ENCODE data around the gene EWSR1.

The EWSR1 gene

DNA sequence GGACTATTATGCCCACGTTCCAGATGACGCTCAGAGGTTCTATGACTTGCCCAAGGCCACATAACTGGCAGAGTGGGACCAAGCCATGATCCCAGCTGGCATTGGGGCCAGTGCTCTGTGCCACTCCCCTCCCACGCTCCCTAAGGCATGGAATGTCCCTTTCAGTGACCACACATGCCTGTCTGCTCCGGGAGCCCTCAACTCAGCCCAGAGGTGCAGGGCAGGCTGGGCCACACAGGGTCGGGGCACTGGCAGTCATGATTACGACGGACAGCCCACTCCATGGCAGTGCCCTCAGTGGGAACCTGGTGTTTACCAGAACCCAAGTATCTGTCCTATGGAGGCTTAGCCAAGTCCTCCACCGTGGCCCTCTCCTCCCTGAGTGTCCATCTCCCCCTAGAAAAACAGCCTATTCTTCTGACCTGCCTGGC is 10.3 kb upstream of the EWSR1 start:
- ChIA-PET POLR2A (no interaction called here), CTCF (interaction anchor here (0.9 to 1.5 kb wide), 2 partner anchors 9 to 13 kb away, joined by 3 to 4 read pairs; no protein-coding TSS in a partner anchor)
- Histone ChIP-seq H3K4me3 (ENCODE audit: control insufficient read depth in 1 of 7, extremely low read depth in 1 of 7, insufficient read depth in 4 of 7, low read depth in 2 of 7, low read length in 6 of 7) (no peak overlapping the region), H3K27ac (ENCODE audit: insufficient read depth in 1 of 2, low read depth in 1 of 2, low read length in 2 of 2, poor library complexity in 1 of 2, severe bottlenecking in 2 of 2) (no peak overlapping the region), H3K27me3 (replicated peaks in 2 of 5; ENCODE audit: control insufficient read depth in 4 of 5, insufficient read depth in 5 of 5, low read length in 4 of 5) (no peaks in the 10 kb centered on the region), H3K4me1 (ENCODE audit: control extremely low read depth in 1 of 4, control insufficient read depth in 4 of 4, insufficient read depth in 4 of 4, low read length in 3 of 4) (no peaks in the 10 kb centered on the region), H3K9me3 (ENCODE audit: control extremely low read depth in 1 of 5, control insufficient read depth in 4 of 5, insufficient read depth in 2 of 5, low read depth in 1 of 5, low read length in 4 of 5) (no peaks in the 10 kb centered on the region), H3K36me3 (ENCODE audit: control insufficient read depth in 4 of 4, insufficient read depth in 4 of 4, low read length in 3 of 4) (peaks cover 9 to 75% (median 34%) of the 10 kb centered on the region in 4 experiments)
- DNase-seq: no peak
- 83% methylated on average over 6 of the region's 8 CpGs for WGBS (ENCODE audit: insufficient coverage)

DNA sequence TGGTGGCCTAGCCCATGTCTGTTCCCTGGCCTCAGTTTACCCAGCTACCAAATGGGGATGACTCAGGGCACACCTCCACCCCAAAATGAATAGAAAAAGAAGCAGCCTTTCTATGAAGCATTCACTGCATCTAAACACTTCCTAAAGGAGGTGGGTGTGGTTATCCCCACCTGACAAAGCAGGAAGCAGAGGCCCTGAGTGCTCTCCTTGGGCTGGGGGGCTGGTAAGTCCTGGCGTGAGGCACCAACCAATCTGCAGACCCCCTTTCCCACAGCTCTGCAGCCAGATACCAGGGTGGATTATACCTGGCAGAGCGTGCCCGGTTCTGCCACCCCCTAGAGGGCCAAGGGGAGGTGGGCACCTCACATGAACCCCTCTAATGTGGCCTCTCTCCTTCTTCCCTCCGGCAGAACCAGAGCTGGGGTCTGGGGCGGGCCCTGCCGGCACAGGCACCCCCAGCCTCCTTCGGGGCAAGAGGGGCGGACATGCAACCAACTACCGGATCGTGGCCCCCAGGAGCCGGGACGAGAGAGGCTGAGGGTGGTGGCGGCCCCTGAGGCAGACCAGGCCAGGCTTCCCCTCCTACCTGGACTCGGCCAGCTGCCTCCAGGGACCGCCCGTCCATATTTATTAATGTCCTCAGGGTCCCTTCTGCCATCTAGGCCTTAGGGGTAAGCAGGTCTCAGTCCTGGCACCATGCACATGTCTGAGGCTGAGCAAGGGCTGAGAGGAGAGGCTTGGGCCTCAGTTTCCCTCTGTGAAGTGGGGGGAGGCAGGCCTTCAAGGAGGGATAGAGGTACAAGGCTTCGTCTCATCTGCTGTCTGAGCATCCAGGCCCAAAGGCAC is 9.4 kb upstream of the EWSR1 start:
- 97% methylated on average over 17 of the region's 17 CpGs for WGBS (ENCODE audit: insufficient coverage)
- H3K9me3 ChIP-seq (ENCODE audit: control extremely low read depth in 1 of 5, control insufficient read depth in 4 of 5, insufficient read depth in 2 of 5, low read depth in 1 of 5, low read length in 4 of 5): no peaks in the 10 kb centered on the region
- POLR2A ChIA-PET: no interaction called here
- no peaks in the 10 kb centered on the region for H3K4me1 ChIP-seq (ENCODE audit: control extremely low read depth in 1 of 4, control insufficient read depth in 4 of 4, insufficient read depth in 4 of 4, low read length in 3 of 4)
- H3K4me3 ChIP-seq (ENCODE audit: control insufficient read depth in 1 of 7, extremely low read depth in 1 of 7, insufficient read depth in 4 of 7, low read depth in 2 of 7, low read length in 6 of 7): no peak overlapping the region
- no peak overlapping the region for H3K27ac ChIP-seq (ENCODE audit: insufficient read depth in 1 of 2, low read depth in 1 of 2, low read length in 2 of 2, poor library complexity in 1 of 2, severe bottlenecking in 2 of 2)
- H3K27me3 ChIP-seq (replicated peaks in 2 of 5; ENCODE audit: control insufficient read depth in 4 of 5, insufficient read depth in 5 of 5, low read length in 4 of 5): no peaks in the 10 kb centered on the region
- DNase-seq: no peak
- peaks cover 9 to 71% (median 34%) of the 10 kb centered on the region in 4 experiments for H3K36me3 ChIP-seq (ENCODE audit: control insufficient read depth in 4 of 4, insufficient read depth in 4 of 4, low read length in 3 of 4)
- CTCF ChIA-PET: interaction anchor here (0.9 to 1.5 kb wide), 3 partner anchors 8 to 14 kb away, joined by 3 to 4 read pairs (median 3); no protein-coding TSS in a partner anchor

- CTCF ChIA-PET: interaction anchor here (1.3 to 1.5 kb wide), 2 partner anchors 8 to 11 kb away, joined by 3 to 4 read pairs; no protein-coding TSS in a partner anchor
- no peaks in the 10 kb centered on the region for H3K27me3 ChIP-seq (replicated peaks in 2 of 5; ENCODE audit: control insufficient read depth in 4 of 5, insufficient read depth in 5 of 5, low read length in 4 of 5)
- no peaks in the 10 kb centered on the region for H3K9me3 ChIP-seq (ENCODE audit: control extremely low read depth in 1 of 5, control insufficient read depth in 4 of 5, insufficient read depth in 2 of 5, low read depth in 1 of 5, low read length in 4 of 5)
- H3K36me3 ChIP-seq (ENCODE audit: control insufficient read depth in 4 of 4, insufficient read depth in 4 of 4, low read length in 3 of 4): peaks cover 7 to 71% (median 31%) of the 10 kb centered on the region in 4 experiments
- WGBS (ENCODE audit: insufficient coverage): 88% methylated on average over 9 of the region's 11 CpGs
- no peak overlapping the region for H3K4me3 ChIP-seq (ENCODE audit: control insufficient read depth in 1 of 7, extremely low read depth in 1 of 7, insufficient read depth in 4 of 7, low read depth in 2 of 7, low read length in 6 of 7)
- no peak for DNase-seq
- no peaks in the 10 kb centered on the region for H3K4me1 ChIP-seq (ENCODE audit: control extremely low read depth in 1 of 4, control insufficient read depth in 4 of 4, insufficient read depth in 4 of 4, low read length in 3 of 4)
- H3K27ac ChIP-seq (ENCODE audit: insufficient read depth in 1 of 2, low read depth in 1 of 2, low read length in 2 of 2, poor library complexity in 1 of 2, severe bottlenecking in 2 of 2): no peak overlapping the region
- POLR2A ChIA-PET: no interaction called here
Measured at GRCh38 chr22:29259253-29259899, 8.7 kb upstream of the EWSR1 start.

DNA sequence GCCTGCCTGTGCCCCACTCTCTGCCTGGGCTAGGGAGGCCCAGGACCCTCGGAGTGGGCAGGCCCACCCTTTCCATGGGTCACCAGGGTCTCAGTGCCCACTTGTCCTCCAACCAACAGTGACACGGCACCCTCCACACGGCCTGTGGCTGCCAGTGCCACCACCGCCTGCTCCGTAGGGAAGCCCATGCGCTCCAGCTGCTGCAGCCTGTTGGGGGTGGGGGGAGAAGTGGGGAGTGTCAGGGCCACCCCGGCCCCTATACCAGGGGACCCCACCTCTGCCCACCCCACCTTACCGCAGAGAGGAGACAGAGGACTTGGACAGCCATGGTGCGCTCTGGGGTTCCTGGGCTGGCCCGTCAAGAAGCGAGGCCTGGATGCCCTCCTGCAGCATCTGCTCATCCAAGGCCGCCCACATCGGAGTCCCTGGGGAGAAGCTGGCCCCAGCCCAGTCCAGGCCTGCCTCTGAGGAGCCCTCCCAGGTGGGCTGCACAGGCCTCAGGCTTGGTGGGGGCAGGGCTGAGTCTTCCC is 8.0 kb upstream of the EWSR1 start:
- POLR2A ChIA-PET: no interaction called here
- no peaks in the 10 kb centered on the region for H3K9me3 ChIP-seq (ENCODE audit: control extremely low read depth in 1 of 5, control insufficient read depth in 4 of 5, insufficient read depth in 2 of 5, low read depth in 1 of 5, low read length in 4 of 5)
- no peak overlapping the region for H3K27ac ChIP-seq (ENCODE audit: insufficient read depth in 1 of 2, low read depth in 1 of 2, low read length in 2 of 2, poor library complexity in 1 of 2, severe bottlenecking in 2 of 2)
- no peaks in the 10 kb centered on the region for H3K4me1 ChIP-seq (ENCODE audit: control extremely low read depth in 1 of 4, control insufficient read depth in 4 of 4, insufficient read depth in 4 of 4, low read length in 3 of 4)
- H3K36me3 ChIP-seq (ENCODE audit: control insufficient read depth in 4 of 4, insufficient read depth in 4 of 4, low read length in 3 of 4): peaks cover 7 to 66% (median 34%) of the 10 kb centered on the region in 4 experiments
- DNase-seq: no peak
- CTCF ChIA-PET: no interaction called here
- no peak overlapping the region for H3K4me3 ChIP-seq (ENCODE audit: control insufficient read depth in 1 of 7, extremely low read depth in 1 of 7, insufficient read depth in 4 of 7, low read depth in 2 of 7, low read length in 6 of 7)
- WGBS (ENCODE audit: insufficient coverage): 99% methylated on average over 7 of the region's 13 CpGs
- no peaks in the 10 kb centered on the region for H3K27me3 ChIP-seq (replicated peaks in 2 of 5; ENCODE audit: control insufficient read depth in 4 of 5, insufficient read depth in 5 of 5, low read length in 4 of 5)

DNA sequence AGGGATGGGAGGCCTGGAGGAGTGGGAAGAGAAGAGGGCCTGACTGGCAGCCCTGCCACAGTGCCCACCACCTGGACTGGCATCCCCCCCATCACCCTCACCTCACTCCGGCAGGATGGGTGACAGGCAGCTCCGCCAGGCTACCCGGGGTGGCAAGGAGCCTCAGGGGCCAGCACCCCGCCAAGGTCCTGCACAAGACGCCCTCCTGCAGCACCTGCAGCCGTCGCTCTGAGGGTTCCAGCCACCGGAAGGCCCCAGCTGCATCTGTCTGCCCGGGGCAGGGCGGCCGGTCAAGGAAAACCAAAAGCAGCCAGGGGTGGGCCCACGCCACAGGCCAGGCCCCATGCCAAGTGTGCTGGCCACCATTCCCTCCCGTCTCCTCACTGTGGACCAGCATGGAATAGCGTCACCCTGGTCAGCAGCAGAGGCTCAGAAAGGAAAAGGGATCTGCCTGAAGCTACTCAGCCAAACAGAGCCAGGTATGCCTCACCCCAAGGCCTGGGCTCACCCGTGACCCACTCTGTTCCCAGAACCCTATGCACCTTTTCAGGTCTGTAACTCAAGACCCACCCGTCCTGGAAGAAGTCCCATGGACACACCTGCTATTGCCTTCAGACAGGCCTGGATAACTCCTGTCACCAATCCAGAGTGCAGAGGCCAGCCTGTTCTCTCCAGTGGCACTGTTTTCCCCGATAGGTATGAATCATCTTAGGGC is 7.3 kb upstream of the EWSR1 start:
- peaks cover 4 to 66% (median 36%) of the 10 kb centered on the region in 4 experiments for H3K36me3 ChIP-seq (ENCODE audit: control insufficient read depth in 4 of 4, insufficient read depth in 4 of 4, low read length in 3 of 4)
- ChIA-PET CTCF (interaction anchor here (1.2 kb wide), 1 partner anchor 13 kb away, joined by 3 read pairs; no protein-coding TSS in a partner anchor), POLR2A (no interaction called here)

DNA sequence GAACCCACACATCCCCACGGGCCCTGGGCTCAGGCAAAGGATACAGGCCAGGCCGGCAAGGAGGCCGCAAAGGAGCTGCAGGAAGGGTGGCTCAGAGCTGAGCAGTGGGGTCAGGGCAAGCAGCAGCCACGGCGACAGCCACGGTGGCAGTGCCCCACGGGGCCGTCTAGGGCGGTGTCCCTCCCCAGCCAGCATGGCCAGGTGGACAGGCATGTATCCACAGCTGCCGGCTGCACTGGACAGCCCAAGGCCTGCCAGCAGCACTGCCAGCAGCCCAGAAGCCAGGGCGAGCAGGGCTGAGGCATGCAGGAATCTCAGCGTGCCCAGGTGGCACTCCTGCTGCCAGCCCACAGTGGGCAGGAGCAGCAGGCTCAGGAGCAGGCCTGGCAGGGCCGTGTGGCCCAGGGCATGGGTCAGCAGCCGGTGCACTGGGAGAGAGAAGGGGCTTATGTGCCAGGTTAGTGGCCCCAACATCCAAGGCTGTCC is 4.2 kb upstream of the EWSR1 start:
- WGBS (ENCODE audit: insufficient coverage): 93% methylated on average over 2 of the region's 14 CpGs
- Histone ChIP-seq H3K36me3 (ENCODE audit: control insufficient read depth in 4 of 4, insufficient read depth in 4 of 4, low read length in 3 of 4) (peaks cover 2 to 44% (median 32%) of the 10 kb centered on the region in 4 experiments), H3K9me3 (ENCODE audit: control extremely low read depth in 1 of 5, control insufficient read depth in 4 of 5, insufficient read depth in 2 of 5, low read depth in 1 of 5, low read length in 4 of 5) (no peaks in the 10 kb centered on the region), H3K4me1 (ENCODE audit: control extremely low read depth in 1 of 4, control insufficient read depth in 4 of 4, insufficient read depth in 4 of 4, low read length in 3 of 4) (peaks cover 2 to 22% (median 13%) of the 10 kb centered on the region in 4 experiments), H3K27ac (ENCODE audit: insufficient read depth in 1 of 2, low read depth in 1 of 2, low read length in 2 of 2, poor library complexity in 1 of 2, severe bottlenecking in 2 of 2) (no peak overlapping the region), H3K27me3 (replicated peaks in 2 of 5; ENCODE audit: control insufficient read depth in 4 of 5, insufficient read depth in 5 of 5, low read length in 4 of 5) (no peaks in the 10 kb centered on the region), H3K4me3 (ENCODE audit: control insufficient read depth in 1 of 7, extremely low read depth in 1 of 7, insufficient read depth in 4 of 7, low read depth in 2 of 7, low read length in 6 of 7) (no peak overlapping the region)
- ChIA-PET POLR2A (no interaction called here), CTCF (no interaction called here)
- DNase-seq: no peak

More for the DNA sequence above, 7.3 kb upstream of the EWSR1 start:
- Histone ChIP-seq H3K9me3 (ENCODE audit: control extremely low read depth in 1 of 5, control insufficient read depth in 4 of 5, insufficient read depth in 2 of 5, low read depth in 1 of 5, low read length in 4 of 5) (no peaks in the 10 kb centered on the region), H3K27ac (ENCODE audit: insufficient read depth in 1 of 2, low read depth in 1 of 2, low read length in 2 of 2, poor library complexity in 1 of 2, severe bottlenecking in 2 of 2) (no peak overlapping the region), H3K4me3 (ENCODE audit: control insufficient read depth in 1 of 7, extremely low read depth in 1 of 7, insufficient read depth in 4 of 7, low read depth in 2 of 7, low read length in 6 of 7) (no peak overlapping the region), H3K4me1 (ENCODE audit: control extremely low read depth in 1 of 4, control insufficient read depth in 4 of 4, insufficient read depth in 4 of 4, low read length in 3 of 4) (peaks cover 0 to under 1% (median 0%) of the 10 kb centered on the region in 4 experiments), H3K27me3 (replicated peaks in 2 of 5; ENCODE audit: control insufficient read depth in 4 of 5, insufficient read depth in 5 of 5, low read length in 4 of 5) (no peaks in the 10 kb centered on the region)
- DNase-seq: no peak
- WGBS (ENCODE audit: insufficient coverage): 97% methylated on average over 16 of the region's 17 CpGs
